Ramos (cell line): ENCODE results near the gene TLE2.

Source experiments
- in situ Hi-C: fragments of 300-500 bp; cut with MboI; formaldehyde crosslinking; loops from one replicate; pipeline ENCODE4 v1.14.3; 2022; ENCODE audit warnings: low sequenced_read_pairs; ENCODE audit not compliant: unreplicated experiment

The TLE2 gene

GRCh38 chr19:2988568-2988967, 40.5 kb downstream of the TLE2 start:
- in situ Hi-C loops: no loop called here

DNA sequence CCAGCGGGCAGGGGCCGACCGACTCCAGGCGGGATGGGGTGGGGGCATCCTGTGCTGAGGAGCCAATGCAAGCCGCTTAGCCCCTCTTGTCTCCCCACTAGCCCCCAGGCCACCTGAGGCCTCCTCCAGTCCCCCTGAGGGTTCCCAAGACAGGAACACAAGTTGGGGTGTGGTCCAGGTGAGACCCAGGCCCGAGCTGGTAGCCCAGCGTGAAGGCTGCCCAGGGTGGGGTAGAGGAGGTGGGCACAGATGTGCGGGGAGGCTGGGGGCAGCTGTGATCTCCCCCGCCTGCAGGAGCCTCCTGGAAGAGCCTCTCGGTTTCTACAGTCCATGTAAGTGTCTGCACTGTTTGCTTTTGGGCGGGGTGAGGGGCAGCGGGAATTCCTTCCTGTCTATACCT, 41.3 kb downstream of the TLE2 start:
- in situ Hi-C loops: no loop called here

- in situ Hi-C loops: no loop called here
Measured at GRCh38 chr19:2986951-2987524, 42.0 kb downstream of the TLE2 start.

DNA sequence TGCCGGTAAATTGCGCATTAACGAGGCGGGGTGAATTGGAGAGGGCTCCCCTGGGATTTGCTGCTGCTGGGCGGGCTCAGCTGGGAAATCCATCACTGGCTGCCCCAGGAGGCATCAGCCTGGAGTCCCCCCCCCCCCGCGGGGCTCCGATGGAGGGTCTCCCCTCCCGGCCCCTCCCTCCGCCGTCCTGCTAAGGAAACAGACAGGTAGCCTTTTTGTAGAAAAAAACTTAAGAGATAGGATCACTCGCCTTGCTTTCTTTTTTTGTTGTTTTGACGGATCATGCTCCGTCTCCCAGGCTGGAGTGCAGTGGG, 44.9 kb downstream of the TLE2 start:
- in situ Hi-C loops: no loop called here

- in situ Hi-C loops: no loop called here
Measured at GRCh38 chr19:2983351-2984214, 45.5 kb downstream of the TLE2 start.

- in situ Hi-C loops: no loop called here
Measured at GRCh38 chr19:2982983-2983350, 46.1 kb downstream of the TLE2 start.

DNA sequence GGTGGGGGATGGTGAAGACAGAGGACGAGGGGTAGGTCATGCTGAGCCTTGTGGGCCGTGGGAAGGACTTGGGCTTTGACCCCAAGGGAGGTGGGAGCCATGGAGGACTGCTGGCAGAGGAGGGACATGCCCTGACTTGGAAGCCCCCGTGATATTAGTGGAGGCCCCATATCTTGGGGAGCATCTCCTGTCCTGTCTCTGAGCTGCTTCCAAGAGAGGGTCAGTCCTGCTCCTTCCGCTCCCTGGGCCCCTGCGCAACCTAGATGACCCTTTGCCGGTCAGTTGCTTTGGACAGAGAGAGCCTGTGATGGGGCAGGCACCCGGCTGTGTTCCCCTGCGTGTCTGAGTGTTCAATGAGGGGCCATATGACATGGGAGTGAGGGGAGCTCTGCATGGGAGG, 46.5 kb downstream of the TLE2 start:
- in situ Hi-C loops: no loop called here

GRCh38 chr19:2981898-2982297, 47.2 kb downstream of the TLE2 start:
- in situ Hi-C loops: no loop called here

DNA sequence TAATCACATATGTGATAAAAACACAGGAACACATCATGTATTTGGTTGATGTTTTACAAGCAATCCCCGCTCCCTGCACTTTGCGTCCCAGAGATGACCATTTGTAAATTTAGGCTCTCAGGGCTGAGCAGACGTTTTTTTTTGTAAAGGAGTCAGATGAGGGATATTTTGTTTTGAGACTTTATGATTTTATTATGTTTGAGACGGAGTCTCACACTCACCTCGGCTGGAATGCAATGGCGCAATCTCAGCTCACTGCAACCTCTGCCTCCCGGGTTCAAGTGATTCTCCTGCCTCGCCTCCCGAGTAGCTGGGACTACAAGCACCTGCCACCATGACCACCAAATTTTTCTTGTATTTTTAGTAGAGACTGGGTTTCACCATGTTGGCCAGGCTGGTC, 50.3 kb downstream of the TLE2 start:
- in situ Hi-C loops: no loop called here

DNA sequence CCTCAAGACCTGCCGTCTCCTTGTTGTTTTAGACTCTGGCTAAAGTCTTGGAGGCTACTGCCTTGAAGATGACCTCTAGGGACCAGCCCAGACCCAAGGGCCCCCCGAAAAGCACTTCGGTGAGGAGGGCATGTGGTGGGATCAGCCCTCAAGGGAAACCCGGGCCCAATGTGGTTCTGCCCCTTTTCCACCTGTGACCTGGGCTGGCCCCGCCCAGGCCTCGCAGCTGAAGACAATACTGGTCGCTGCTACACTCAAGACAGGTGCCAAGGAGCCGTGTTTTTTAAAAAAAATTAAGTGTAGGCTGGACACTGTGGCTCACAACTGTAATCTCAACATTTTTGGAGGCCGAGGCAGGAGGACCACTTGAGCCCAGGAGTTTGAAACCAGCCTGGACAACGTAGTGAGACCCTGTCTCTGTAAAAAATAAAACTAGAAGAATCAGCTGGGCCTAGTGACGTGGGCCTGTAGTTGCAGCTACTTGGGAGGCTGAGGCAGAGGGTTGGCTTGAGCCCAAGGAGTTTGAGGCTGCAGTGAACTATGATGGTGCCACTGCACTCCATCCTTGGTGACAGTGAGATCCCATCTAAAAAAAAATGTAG, 50.8 kb downstream of the TLE2 start:
- in situ Hi-C loops: no loop called here

DNA sequence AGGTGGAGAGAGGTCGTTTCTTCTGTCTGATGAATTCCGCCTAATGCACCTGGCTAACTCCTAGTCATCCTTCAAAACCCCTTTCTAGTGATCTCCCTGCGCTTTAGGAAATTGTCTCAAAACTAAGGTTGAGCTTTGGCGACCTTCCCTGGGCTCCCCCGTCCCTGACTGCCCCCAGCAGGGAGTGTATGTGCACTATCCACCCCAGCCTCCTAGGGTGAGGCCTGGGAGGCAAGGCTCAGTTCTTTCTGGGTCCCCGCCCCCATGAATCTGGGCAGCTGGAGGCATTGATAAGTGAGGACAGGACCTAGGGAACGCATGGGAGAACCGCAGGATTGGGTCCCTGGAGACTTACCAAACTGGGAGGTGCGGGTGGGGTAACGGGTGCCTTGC, 51.3 kb downstream of the TLE2 start:
- in situ Hi-C loops: no loop called here

DNA sequence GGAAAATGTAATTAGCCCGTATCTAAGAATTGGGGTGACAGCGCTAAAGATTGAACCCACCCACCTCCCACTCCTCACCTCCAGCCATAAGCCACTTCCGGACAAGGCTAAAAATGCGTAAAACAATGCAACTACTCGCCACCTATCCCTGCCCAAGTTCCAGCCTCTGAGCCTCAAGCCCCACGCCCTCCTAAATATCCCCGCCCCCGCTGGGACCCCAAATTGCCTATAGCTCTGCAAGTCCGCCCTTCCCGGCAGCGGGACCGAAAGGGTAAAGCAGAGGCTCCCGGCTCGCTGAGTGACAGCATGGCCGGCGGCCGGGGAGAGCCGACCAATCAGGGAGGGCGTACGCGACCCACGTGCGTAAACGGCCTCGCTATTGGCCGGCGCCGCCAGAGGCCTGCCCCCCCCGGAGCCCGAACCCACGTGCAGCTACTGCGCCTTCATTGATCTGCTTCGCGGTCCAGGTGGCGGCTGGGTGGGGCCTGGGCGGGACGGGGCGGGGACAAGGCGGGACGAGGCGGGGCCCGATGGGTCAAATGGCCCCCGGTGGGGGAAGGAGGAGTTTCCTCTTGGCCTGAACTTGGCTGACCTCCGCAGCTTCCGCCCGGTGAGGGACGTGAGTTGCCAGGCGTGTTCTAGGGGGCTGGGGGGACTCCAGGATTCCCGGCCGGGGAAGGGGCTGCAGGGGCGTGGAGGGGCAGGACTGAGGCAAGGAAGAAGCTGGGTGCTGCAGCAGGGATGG, 51.9 kb downstream of the TLE2 start, which contains the start of gene TLE6:
Gene TLE6 (plus strand): TSS at position 564 of the 745 bp plus-strand sequence. CDS start 670 bp downstream, outside the sequence.
- in situ Hi-C loops: no loop called here

DNA sequence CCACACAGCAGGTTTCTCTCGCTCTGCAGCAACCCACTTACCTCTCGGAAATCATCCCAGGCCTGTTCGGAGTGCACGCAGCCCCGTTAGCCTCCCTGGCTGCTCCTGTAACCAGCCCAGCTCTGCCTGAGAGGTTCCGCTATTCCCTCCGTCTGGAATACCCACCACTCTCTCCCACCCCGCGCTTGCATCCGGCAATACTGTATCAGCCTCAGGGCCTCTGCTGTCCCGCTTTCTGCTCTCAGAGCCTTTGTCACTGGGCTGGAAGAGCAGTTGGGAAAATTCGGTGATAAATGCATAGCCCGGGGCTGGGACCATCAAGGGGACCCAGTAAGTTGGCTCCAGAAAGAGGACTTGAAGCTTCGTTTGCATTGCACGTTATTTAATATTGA, 52.5 kb downstream of the TLE2 start:
- in situ Hi-C loops: no loop called here

DNA sequence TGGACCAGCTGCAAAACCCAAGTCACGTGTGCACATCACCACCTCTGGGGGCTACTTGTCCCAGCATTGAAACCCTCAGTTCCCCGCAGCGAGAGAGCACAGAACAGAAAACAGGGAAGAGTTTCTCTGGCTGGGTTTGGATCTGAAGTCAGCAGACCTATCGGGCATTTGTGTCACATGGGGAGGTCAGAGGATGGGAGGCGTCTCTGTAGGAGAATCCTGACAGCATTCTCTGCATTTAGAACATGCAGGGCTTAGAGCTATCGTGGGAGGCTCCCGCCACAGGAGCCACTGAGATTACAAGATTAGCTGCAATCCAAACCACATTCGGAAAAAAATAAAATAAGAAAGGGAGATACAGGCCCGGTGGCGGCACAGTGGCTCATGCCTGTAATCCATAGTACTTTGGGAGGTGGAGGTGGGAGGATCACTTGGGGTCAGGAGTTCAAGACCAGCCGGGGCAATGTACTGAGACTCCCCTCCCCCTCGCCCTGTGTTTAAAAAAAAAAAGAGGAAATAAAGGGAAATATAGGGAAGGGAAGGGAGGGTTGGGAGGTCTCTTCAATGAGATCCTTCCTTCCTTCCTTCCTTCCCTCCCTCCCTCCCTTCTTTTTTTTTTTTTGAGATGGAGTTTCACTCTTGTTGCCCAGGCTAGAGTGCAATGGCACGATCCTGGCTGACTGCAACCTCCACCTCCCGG, 54.6 kb downstream of the TLE2 start:
- in situ Hi-C loops: no loop called here

DNA sequence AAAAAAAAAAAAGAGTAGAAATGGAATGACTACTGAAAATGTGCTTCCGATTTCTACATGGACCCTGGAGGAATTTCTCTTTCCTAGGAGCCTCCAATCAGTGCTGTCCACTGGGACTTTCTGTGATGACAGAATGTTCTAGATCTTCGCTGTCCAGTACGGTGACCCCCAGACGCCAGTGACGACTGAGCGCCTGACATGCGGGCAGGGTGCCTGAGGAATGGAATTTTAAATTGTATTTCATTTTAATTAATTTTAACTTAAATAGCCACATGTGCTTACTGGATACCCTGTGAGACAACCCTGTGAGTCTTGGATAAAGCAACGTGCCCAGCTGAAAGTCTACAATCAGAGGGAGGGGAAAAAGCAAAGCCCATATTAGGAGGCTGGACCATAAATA, 55.9 kb downstream of the TLE2 start:
- in situ Hi-C loops: no loop called here

DNA sequence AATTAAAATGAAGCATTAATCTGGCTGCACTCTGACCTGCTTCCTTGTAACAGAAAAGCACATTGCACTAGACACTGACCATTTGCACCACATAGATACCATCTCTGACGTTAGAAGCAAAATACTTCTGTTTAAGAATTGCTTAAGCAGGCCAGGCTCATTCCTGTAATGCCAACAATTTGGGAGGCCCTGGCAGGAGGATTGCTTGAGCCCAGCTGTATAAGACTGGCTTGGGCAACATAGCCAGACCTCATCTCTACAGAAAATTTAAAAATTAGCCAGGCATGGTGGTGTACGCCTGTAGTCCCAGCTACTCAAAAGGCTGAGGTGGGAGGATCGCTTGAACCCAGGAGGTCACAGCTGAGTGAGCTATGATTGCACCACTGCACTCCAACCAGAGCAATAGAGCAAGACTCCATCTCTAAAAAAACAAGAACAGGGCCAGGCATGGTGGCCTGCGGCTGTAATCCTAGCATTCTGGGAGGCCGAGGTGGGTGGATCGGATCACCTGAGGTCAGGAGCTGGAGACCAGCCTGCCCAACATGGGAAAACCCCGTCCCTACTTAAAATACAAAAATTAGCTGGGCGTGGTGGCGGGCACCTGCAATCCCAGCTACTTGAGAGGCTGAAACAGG, 58.8 kb downstream of the TLE2 start:
- in situ Hi-C loops: no loop called here

DNA sequence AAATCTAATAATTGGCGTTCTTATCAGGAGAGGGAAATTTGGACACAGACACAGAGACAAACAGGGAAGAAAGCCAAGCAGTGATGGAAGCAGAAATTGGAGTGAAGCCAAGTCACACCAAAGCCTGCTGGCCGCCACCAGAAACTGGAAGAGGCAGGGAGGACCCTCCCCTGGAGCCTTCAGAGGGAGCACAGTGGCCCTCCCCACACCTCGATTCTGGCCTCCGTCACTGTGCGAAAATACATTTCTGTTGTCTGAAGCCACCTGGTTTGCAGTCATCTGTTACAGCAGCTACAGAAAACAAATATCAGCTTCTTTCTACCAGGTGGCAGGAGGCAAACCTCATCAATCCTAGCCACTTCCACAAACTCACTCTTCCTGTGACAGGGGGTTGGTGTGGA, 60.0 kb downstream of the TLE2 start:
- in situ Hi-C loops: loop anchor here (10.0 kb wide), 1 partner anchor 136 kb away; no protein-coding TSS in a partner anchor

- in situ Hi-C loops: loop anchor here (10.0 kb wide), 1 partner anchor 137 kb away; no protein-coding TSS in a partner anchor
Measured at GRCh38 chr19:2967972-2968371, 61.1 kb downstream of the TLE2 start.

DNA sequence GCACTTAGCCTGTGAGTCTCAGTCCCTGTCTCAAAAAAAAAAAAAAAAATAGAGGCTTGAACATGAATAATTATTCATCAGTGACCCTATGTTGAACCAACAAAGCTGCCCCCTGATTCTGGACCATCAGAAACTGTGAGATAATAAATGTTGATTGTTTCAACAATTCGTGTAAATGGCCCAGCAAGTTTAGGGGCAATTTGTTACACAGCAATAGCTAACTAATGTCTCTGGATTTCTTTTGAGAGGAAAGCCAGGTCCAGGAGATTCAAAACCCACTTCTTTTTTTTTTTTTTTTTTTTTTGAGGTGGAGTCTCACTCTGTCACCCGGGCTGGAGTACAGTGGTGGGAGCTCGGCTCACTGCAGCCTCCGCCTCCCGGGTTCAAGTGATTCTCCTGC, 64.2 kb downstream of the TLE2 start:
- in situ Hi-C loops: loop anchor here (10.0 kb wide), 1 partner anchor 140 kb away; no protein-coding TSS in a partner anchor

DNA sequence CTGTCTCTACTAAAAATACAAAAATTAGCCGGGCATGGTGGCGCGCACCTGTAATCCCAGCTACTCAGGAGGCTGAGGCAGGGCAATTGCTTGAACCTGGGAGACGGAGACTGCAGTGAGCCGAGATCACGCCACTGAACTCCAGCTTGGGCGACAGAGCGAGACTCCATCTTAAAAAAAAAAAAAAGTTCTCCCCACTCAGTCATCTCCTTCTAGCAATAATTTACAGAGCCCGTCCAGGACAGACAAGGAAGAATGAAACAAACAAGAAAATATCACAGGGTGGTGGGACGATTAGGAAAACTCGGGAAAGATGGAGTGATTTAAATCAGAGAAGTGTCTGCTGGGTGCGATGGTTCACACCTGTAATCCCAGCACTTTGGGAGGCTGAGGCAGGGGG, 65.4 kb downstream of the TLE2 start:
- in situ Hi-C loops: loop anchor here (10.0 kb wide), 1 partner anchor 141 kb away; no protein-coding TSS in a partner anchor
